Stimulated activated CD4-positive, alpha-beta T cell treated with anti-CD3 and anti-CD28 coated beads, Interleukin-4, amount 100 ng/mL, for 48 hours (primary cell): ENCODE results near the gene DNMT1.
"Not testable (repeated sequence)": the region's sequence is repeated elsewhere in the genome, so short reads cannot be mapped to it uniquely, and the experiment has no call there.

ENCODE experiments used
- DNase-seq, 2 donors: peaks; one replicate each; pipeline ENCODE4 v3.0.0-alpha.2; 2020; ENCODE audit warnings: low read depth in 2 of 2

The DNMT1 gene

GRCh38 chr19:10194500-10195198, at the start of gene DNMT1:
TSS of gene DNMT1 (minus strand) at chr19:10194953. CDS start at chr19:10194899, 54 bp downstream.
- DNase-seq, result peak; percentile 99

- no peak for DNase-seq
Observed at GRCh38 chr19:10243606-10244005, 48.9 kb upstream of the DNMT1 start.

- not testable (repeated sequence) for DNase-seq
Observed at GRCh38 chr19:10241826-10242449, 47.2 kb upstream of the DNMT1 start.

GRCh38 chr19:10238172-10238783, 43.5 kb upstream of the DNMT1 start:
- DNase-seq, result no peak

- no peak for DNase-seq
Observed at GRCh38 chr19:10237702-10238101, 42.9 kb upstream of the DNMT1 start.

- not testable (repeated sequence) for DNase-seq
Observed at GRCh38 chr19:10235409-10235808, 40.7 kb upstream of the DNMT1 start.

- DNase-seq, result no peak
Observed at GRCh38 chr19:10235003-10235402, 40.2 kb upstream of the DNMT1 start.

GRCh38 chr19:10233946-10234345, 39.2 kb upstream of the DNMT1 start:
- no peak for DNase-seq

GRCh38 chr19:10231612-10232228, 37.0 kb upstream of the DNMT1 start:
- no peak for DNase-seq

GRCh38 chr19:10230861-10231611, 36.3 kb upstream of the DNMT1 start, which contains the start of gene S1PR2:
TSS of gene S1PR2 (minus strand) at chr19:10231331. CDS start at chr19:10224905, 6,426 bp downstream.
- peak; percentile 59 to 67 for DNase-seq

GRCh38 chr19:10230173-10230860, 35.6 kb upstream of the DNMT1 start:
- DNase-seq, result peak in 1 of 2 donors; percentile 38

- DNase-seq, result no peak
Observed at GRCh38 chr19:10228920-10229319, 34.2 kb upstream of the DNMT1 start.

- no peak for DNase-seq
Observed at GRCh38 chr19:10228393-10228792, 33.6 kb upstream of the DNMT1 start.

GRCh38 chr19:10227026-10227971, 32.5 kb upstream of the DNMT1 start:
- no peak for DNase-seq

GRCh38 chr19:10226376-10227025, 31.7 kb upstream of the DNMT1 start:
- DNase-seq, result no peak

- no peak for DNase-seq
Observed at GRCh38 chr19:10226021-10226375, 31.2 kb upstream of the DNMT1 start.

GRCh38 chr19:10224337-10224736, 29.6 kb upstream of the DNMT1 start:
- no peak for DNase-seq

GRCh38 chr19:10223488-10224213, 28.9 kb upstream of the DNMT1 start:
- no peak for DNase-seq
